Measurements from ENCODE around the gene UBASH3B. TPM values are rescaled to one million over a fixed set of nuclear protein-coding genes. Genes with fewer than 3 reads are reported as not detected.
"Not testable (repeated sequence)": the region's sequence is repeated elsewhere in the genome, so short reads cannot be mapped to it uniquely, and the experiment has no call there.

Gene UBASH3B
- 27.7 and 49.8 TPM in 2 replicates for total RNA-seq

GRCh38 chr11:122655527-122656072 lies at the start of gene UBASH3B:
Gene UBASH3B (plus strand): TSS chr11:122655722. CDS start chr11:122656050, 328 bp downstream.
- peak; percentile 41 for DNase-seq (ENCODE audit: extremely low read depth, low read depth, low spot score)

- DNase-seq (ENCODE audit: extremely low read depth, low read depth, low spot score) = not testable (repeated sequence)
These were observed 48.4 kb upstream of the UBASH3B start for GRCh38 chr11:122607162-122607561.

- no peak for DNase-seq (ENCODE audit: extremely low read depth, low read depth, low spot score)
These were observed 43.2 kb upstream of the UBASH3B start for GRCh38 chr11:122612123-122612824.

GRCh38 chr11:122616718-122617117 lies 38.8 kb upstream of the UBASH3B start:
- DNase-seq (ENCODE audit: extremely low read depth, low read depth, low spot score) = no peak

- no peak for DNase-seq (ENCODE audit: extremely low read depth, low read depth, low spot score)
These were observed 38.2 kb upstream of the UBASH3B start for GRCh38 chr11:122617297-122617696.

GRCh38 chr11:122617926-122618325 lies 37.6 kb upstream of the UBASH3B start:
- no peak for DNase-seq (ENCODE audit: extremely low read depth, low read depth, low spot score)

GRCh38 chr11:122618927-122619326 lies 36.6 kb upstream of the UBASH3B start:
- no peak for DNase-seq (ENCODE audit: extremely low read depth, low read depth, low spot score)

GRCh38 chr11:122619757-122620156 lies 35.8 kb upstream of the UBASH3B start:
- DNase-seq (ENCODE audit: extremely low read depth, low read depth, low spot score) = no peak

GRCh38 chr11:122625501-122625900 lies 30.0 kb upstream of the UBASH3B start:
- not testable (repeated sequence) for DNase-seq (ENCODE audit: extremely low read depth, low read depth, low spot score)

- DNase-seq (ENCODE audit: extremely low read depth, low read depth, low spot score) = no peak
These were observed 29.4 kb upstream of the UBASH3B start for GRCh38 chr11:122625976-122626665.

- DNase-seq (ENCODE audit: extremely low read depth, low read depth, low spot score) = no peak
These were observed 27.8 kb upstream of the UBASH3B start for GRCh38 chr11:122627745-122628144.

GRCh38 chr11:122628810-122629555 lies 26.5 kb upstream of the UBASH3B start:
- no peak for DNase-seq (ENCODE audit: extremely low read depth, low read depth, low spot score)

- DNase-seq (ENCODE audit: extremely low read depth, low read depth, low spot score) = no peak
These were observed 23.2 kb upstream of the UBASH3B start for GRCh38 chr11:122632181-122632824.

GRCh38 chr11:122633219-122633829 lies 22.2 kb upstream of the UBASH3B start:
- DNase-seq (ENCODE audit: extremely low read depth, low read depth, low spot score) = no peak

GRCh38 chr11:122634501-122634900 lies 21.0 kb upstream of the UBASH3B start:
- no peak for DNase-seq (ENCODE audit: extremely low read depth, low read depth, low spot score)

GRCh38 chr11:122637541-122637940 lies 18.0 kb upstream of the UBASH3B start:
- no peak for DNase-seq (ENCODE audit: extremely low read depth, low read depth, low spot score)

- peak; percentile 23 for DNase-seq (ENCODE audit: extremely low read depth, low read depth, low spot score)
These were observed 13.0 kb upstream of the UBASH3B start for GRCh38 chr11:122642472-122642922.

- no peak for DNase-seq (ENCODE audit: extremely low read depth, low read depth, low spot score)
These were observed 12.6 kb upstream of the UBASH3B start for GRCh38 chr11:122642971-122643370.

GRCh38 chr11:122645847-122646246 lies 9.7 kb upstream of the UBASH3B start:
- no peak for DNase-seq (ENCODE audit: extremely low read depth, low read depth, low spot score)

Measured in glomerular endothelial cell (primary cell).